ENCODE measurements around the gene PSMB5.
A peak's percentile ranks its signal among the peaks of the same experiment; 100 is the strongest.

PSMB5 gene

DNA sequence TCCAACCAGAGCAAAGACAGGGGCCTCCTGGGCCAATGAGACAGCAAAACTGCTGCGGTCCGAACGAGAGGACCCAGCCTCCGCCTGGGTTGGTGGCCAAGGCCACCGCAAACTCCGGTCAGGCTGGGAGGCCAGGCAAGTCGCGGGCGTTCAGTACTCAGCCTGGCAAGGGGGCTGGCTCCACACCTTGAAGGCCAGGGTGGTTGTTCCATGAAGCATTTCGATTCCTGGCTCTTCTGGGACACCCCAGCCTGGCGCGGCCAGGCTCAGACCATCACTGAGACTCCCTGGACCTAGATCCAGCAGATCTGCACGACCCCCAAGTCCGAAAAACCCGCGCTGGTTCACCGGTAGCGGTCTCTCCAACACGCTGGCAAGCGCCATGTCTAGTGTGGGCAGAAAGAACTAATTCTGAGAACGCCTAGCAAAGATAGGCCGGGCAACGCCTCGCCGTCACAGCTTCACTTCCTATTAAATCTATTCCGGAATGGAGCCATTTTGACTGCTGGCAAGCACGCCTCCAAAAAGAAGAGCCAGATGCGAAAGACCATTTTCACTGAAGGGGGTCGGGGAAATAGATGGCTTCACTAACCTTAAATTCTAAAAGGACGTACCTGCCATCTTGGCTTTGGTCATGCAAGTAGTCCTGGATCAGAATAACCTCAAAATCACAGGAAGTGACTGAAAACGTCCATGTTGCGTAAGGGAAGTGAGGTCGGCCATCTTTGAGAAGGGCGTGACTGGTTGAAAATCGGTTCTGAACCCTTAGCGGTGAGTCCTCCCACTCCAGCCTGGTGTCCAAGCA lies at the start of gene PSMB5:
TSS of gene PSMB5 (minus strand) at position 403 of the 805 bp plus-strand sequence. CDS start at position 384, 19 bp downstream.
- peak; percentile 93 for DNase-seq

DNA sequence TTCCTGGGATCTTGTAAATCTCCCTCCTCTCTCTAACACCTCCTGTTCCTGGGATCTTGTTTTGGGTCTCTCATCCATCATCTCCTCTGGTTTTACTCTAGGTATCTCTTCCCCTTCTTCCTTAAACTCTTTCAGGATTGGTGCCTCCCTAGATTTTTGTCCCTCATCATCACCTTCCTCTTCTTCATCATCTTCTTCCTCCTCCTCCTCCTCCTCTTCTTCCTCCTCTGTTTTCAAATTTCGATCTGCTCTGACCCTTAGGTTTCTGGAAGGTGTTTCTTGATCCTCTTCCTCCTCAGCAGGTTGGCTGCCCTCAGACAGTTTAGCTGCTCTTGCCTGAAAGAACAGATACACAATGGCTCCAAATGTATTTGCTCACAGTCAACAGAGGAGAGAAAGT lies 45.8 kb upstream of the PSMB5 start:
- no peak for DNase-seq

DNA sequence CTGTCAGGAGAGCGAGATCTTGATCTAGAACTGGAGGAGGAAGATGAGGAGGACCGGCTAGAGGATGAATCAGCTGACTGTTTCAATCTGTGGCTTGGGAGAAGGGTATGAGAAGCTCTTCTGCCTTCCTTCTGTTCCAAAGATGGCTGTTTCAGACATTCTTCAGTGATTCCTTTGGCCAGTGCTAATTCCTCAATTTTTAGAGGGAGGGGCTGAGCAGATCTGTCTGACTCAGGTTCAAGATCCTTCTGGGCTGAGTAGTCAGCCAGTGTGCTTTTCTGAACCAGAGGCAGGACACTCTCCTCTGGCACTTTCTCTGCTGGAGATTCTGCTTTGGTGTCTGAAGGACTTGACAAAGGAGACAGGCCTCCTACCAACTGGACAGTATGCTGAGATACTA lies 45.0 kb upstream of the PSMB5 start:
- DNase-seq: no peak

DNA sequence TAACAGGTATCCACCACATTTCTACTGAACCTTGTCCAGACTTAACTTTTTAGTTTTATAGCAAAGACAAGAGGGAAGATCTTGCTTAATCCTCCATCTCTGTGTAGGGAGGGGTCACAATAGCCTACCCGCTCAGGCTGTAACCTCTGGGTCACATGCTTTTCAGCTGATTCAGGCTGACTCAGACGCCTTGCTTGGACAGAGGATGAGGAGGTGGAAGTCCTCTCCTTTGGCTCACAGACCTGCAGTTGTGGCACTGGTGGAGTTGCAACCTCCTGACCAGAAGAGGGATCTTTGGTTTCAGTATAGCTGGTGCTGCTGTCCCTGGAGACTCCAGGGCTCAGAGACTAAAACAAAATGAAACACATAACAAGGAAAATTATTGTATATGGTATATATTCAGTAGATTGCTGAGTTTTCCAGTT lies 44.0 kb upstream of the PSMB5 start:
- no peak for DNase-seq

- no peak for DNase-seq
Observed at GRCh38 chr14:23077962-23078361, 43.3 kb upstream of the PSMB5 start.

DNA sequence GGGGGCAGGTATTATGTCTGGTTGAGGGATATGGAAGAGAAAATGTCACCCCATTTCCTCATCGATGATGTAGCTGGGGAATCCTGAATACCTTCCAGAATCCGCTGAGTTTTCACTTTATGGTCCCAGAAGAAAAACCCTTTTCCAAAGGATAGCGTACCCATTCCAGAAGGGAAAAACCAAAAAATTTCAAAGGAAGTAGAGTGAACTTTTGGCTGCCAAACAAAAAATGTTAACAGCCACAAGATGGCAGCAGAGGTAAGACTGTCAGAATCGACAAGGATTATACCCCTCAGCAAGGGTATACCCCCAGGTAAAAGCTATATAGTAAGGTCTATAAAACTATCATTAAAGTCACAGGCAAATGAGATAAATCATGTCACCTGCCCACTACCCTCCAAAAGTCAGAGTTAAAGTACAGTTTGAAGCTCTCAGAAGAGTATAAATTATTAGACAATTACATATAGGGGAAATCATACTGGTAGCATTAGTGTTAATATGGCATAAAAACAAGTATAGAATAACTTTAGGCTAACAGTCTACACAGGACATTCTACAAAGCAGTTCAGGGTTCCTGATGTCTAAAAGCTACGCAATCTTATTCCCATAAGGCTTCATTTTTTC lies 42.2 kb upstream of the PSMB5 start:
- DNase-seq: peak; percentile 51

DNA sequence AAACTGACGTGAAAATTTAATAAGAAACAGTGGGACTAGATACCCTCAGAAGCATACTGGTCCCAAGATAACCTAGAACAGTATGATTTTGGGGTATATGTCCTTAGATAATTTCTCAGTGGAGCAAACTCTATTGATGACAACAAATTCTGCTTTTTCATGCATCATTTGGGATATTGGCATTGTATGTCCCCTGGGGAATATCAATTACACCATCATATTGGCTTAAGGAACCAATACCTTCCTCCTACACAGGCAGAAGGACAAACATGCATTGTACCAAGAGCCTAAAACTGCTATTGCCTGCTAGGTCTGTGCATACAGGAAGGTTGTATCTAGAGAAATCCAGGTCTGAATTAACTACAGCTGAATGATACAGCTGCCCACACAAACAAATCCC lies 40.2 kb upstream of the PSMB5 start:
- DNase-seq: no peak

GRCh38 chr14:23071921-23072539 lies 37.3 kb upstream of the PSMB5 start:
- no peak for DNase-seq

- DNase-seq: peak; percentile 82
Observed at GRCh38 chr14:23071244-23071920, 36.7 kb upstream of the PSMB5 start.

DNA sequence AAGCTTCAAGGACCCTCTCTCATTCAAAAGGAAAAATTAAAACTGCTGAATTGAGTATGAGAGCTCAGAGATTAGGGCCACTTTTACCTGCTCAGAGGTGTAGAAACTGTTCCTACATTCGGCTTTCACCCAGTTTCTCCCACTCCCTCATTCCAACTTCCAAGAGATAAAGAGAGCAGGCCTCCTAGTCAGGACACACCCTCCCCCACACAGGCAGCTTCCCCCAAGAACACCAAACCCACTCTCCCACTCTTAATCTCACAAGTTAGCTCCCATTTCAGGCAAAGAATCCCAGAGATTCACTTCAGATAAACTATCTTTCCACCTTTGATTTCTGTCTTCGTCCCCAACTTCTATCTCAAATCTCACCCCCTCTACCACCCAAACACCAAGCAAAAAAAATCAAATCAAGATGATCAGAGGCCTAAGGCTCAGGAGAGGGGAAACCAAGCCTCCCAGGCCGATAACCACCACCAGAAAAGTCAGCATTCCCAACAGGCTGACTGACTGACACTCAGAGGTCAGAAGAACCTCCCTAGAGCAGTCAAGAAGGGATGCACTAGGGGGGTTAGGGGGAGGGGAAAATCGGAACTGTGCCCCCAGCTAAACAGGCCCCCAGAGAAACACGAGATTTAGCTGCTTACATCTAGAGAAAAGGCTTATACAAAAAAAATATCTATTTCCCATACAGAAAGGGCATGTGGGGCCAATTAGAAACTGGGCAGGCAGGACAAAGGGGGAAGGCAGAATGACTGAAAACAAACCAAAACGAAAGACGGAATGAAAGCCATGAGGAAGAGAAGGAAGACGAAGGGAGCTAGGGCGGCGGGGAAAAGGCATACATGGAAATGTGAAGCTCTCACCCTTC lies 35.8 kb upstream of the PSMB5 start:
- no peak for DNase-seq

- DNase-seq: no peak
Observed at GRCh38 chr14:23069413-23069806, 34.7 kb upstream of the PSMB5 start.

GRCh38 chr14:23068789-23069412 lies 34.2 kb upstream of the PSMB5 start:
- peak; percentile 82 for DNase-seq

- no peak for DNase-seq
Observed at GRCh38 chr14:23067847-23068788, 33.4 kb upstream of the PSMB5 start.

GRCh38 chr14:23066855-23067744 lies 32.4 kb upstream of the PSMB5 start:
- DNase-seq: no peak

DNA sequence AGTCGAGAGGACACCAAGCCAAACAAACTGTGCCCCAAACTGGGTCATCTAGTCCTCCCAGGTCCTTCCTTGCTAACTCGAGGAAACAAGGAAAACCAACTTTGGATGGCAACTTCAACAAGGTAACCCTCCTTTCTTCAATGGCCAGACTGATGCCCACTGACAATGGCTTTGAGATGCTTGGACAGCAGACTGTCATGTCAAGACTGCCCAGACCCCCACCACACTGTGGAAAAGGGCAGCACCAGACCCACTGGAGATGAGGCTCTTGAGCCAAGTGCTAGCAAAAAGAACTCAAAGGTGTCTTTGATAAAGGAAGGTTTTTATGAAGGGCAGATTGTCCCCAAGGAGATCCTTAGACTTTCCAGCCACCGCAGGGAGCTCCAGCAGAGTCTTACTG lies 31.7 kb upstream of the PSMB5 start:
- no peak for DNase-seq

DNA sequence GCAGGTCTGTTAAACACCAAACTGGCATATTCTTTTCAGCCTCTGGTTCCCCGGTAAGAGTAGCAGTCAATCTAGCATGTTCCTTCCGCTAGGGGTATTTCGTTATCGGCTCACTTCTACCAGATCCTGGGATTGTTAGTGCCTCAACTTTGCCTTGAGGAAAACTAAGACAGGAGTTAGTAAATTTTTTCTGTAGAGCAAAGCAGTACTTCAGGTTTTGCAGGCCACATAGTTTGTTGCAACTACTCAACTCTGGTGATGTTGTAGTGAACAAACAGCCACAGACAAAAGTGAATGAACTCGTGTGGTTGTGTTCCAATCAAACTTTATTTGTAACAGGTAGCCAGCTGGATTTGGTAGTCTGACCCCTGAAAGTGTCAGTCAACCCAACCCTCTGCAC lies 28.9 kb upstream of the PSMB5 start:
- DNase-seq: no peak

- no peak for DNase-seq
Observed at GRCh38 chr14:23062002-23062401, 27.3 kb upstream of the PSMB5 start.

DNA sequence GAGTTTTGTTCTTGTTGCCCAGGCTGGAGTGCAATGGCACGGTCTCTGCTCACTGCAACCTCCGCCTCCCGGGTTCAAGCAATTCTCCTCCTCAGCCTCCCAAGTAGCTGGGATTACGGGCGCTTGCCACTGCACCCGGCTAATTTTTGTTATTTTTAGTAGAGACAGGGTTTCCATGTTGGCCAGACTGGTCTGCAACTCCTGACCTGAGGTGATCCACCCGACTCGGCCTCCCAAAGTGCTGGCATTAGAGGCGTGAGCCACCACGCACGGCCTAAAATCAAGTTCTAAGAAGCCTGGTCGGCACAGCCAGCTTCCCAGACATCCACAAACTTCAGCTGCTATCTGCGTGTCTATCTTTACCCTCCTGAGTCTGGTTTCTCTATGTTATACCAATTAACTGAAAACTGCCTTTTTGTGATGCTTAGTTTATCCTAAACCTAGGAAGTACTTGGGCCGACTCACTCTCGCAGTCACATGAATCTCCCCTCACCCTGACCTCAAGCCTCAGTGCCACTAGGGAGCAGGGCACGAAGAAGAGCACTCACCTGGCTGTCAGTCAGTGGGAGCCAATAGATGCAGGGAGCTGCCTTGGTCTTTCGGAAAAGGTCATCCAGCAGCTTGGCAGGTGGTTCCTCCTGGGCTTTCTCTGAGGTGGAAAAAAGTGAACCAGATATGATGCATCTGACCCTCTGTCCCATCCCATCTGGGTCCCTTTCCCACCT lies 26.0 kb upstream of the PSMB5 start:
- no peak for DNase-seq

Measured in stimulated activated CD4-positive, alpha-beta T cell treated with anti-CD3 and anti-CD28 coated beads, Interleukin-4, amount 100 ng/mL, for 24 hours (primary cell).